ENCODE data around the gene ABHD1.

Gene ABHD1

GRCh38 chr2:27136751-27137150, 13.1 kb downstream of the ABHD1 start:
- DNase-seq (ENCODE audit: low spot score): no peak

GRCh38 chr2:27137322-27137935, 13.8 kb downstream of the ABHD1 start:
- DNase-seq (ENCODE audit: low spot score): no peak

DNA sequence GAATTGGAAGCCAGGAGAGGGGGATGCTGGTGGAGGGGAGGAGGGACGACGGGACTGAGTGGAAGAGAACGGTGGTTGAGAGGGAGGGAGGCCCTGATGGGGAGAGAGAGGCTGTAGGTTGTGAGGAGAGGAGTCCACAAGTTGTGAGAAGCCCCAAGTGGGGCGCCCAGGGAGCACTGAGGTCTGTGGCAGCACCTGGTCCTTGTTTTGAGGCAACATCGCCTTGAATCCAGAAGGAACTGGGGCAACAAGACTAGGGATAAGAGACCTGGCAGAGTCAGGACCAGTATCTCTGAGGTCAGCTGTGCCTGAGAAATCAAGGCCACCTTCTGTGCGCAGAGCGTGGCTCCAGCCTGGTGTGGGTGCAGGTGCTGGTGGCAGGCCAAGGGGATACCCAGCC, 14.5 kb downstream of the ABHD1 start:
- no peak for DNase-seq (ENCODE audit: low spot score)

- DNase-seq (ENCODE audit: low spot score): no peak
These were observed 15.7 kb downstream of the ABHD1 start, which contains the start of gene PRR30 for GRCh38 chr2:27139310-27139709. Gene PRR30 (minus strand): TSS chr2:27139410. CDS start chr2:27138329, 1,081 bp downstream.

- DNase-seq (ENCODE audit: low spot score): no peak
These were observed 19.7 kb downstream of the ABHD1 start for GRCh38 chr2:27143285-27143684.

GRCh38 chr2:27145682-27146081, 22.1 kb downstream of the ABHD1 start:
- no peak for DNase-seq (ENCODE audit: low spot score)

- no peak for DNase-seq (ENCODE audit: low spot score)
These were observed 24.3 kb downstream of the ABHD1 start for GRCh38 chr2:27147935-27148334.

DNA sequence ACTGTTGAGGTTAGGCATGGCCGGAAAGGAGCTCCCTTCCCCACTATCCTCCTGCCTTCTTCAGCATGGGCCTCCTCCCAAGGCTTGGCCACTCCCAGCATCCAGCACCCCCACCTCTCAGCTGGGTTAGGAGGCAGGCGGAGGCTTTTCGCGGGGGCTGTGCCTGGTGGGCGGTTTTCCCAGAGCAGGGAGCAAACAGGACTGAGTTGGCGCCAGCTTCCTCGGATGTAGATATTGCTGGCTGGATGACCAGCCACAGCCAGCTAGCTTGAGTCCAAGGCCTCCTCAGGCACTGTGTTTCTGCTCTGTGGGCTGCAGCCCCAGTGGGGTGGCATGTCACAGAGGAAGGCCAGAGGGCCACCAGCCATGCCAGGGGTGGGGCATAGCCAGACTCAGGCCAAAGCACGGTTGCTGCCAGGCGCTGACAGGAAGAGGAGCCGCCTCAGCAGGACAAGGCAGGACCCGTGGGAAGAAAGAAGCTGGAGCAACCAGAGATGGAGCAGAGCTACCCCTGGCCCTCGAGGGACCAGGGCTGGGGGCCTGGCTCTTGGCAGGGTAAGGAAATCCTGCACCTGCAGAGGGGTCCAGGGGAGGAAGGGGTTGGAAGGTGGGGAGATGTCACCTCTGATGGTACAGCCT, 25.3 kb downstream of the ABHD1 start, which contains the start of gene TCF23:
Gene TCF23 (plus strand): TSS at position 204 of the 639 bp plus-strand sequence. CDS start 130 bp downstream, at position 334.
- no peak for DNase-seq (ENCODE audit: low spot score)

- no peak for DNase-seq (ENCODE audit: low spot score)
These were observed 26.2 kb downstream of the ABHD1 start for GRCh38 chr2:27149570-27150405.

GRCh38 chr2:27150639-27151230, 27.1 kb downstream of the ABHD1 start:
- DNase-seq (ENCODE audit: low spot score): no peak

- DNase-seq (ENCODE audit: low spot score): no peak
These were observed 28.6 kb downstream of the ABHD1 start for GRCh38 chr2:27152102-27152795.

- DNase-seq (ENCODE audit: low spot score): no peak
These were observed 29.3 kb downstream of the ABHD1 start for GRCh38 chr2:27152796-27153464.

- DNase-seq (ENCODE audit: low spot score): no peak
These were observed 30.9 kb downstream of the ABHD1 start for GRCh38 chr2:27154488-27154887.

- no peak for DNase-seq (ENCODE audit: low spot score)
These were observed 31.5 kb downstream of the ABHD1 start for GRCh38 chr2:27155069-27155520.

DNA sequence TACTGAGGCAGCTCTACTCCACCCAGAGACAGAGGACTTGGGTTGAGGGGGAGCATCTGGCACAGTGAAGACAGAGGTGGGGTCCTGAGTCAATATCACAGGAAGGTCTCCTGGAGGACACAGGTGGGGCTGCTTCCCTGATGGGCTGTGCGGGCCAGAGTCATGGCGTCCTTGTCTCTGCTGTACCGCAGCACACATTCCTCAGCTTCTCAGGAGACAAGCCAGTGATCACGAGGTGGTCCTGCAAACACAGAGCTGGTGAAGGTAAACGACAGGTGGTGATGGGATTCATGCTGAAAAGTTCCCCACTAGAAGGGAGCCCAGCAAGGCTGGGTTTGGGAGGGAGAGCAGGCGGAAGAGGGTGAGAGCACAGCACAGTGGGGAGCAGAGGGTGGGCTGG, 34.9 kb downstream of the ABHD1 start:
- DNase-seq (ENCODE audit: low spot score): no peak

GRCh38 chr2:27159271-27159670, 35.7 kb downstream of the ABHD1 start:
- DNase-seq (ENCODE audit: low spot score): no peak

GRCh38 chr2:27160191-27160590, 36.6 kb downstream of the ABHD1 start:
- no peak for DNase-seq (ENCODE audit: low spot score)

- no peak for DNase-seq (ENCODE audit: low spot score)
These were observed 38.8 kb downstream of the ABHD1 start for GRCh38 chr2:27162151-27163121.

DNA sequence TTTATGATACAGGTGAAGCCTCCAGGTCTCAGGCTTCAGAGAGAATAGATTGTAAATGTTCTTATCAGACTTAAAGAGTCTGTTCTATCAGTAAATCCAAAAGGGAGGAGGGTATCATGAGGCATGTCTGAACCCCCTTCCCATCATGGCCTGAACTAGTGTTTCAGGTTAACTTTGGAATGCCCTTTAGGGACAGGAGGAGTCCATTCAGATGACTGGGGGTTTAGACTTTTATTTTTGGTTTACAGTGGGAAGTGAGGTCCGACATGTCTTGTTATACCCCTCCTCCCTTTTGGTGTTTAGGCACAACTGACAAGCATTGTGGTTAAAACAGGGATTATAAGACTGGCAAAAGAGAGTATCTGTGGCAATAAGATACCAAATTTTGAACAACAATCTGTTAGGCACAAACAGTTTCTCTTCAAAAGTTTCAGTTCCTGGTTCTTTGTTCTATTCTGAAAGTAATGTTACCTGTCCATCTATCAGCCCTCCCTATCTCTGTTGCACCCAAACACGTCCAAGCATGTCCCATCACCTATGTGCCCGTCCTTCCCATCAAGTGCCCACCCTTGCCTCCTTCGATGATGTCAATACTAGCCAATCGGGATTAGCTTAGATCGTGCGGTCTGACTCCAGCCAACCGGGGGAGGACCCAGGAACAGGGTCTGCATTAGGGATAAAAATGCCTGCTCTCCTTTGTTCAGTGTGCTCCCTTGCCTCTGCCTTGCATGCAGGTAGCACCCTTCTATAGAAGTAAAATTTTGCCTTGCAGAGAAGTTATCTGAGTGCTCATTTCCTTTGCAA, 41.5 kb downstream of the ABHD1 start:
- no peak for DNase-seq (ENCODE audit: low spot score)

Data from NAMALWA (cell line).